Chondrocyte (in vitro differentiated cells): ENCODE data around the gene HNF4A. TPM values are rescaled to one million over a fixed set of nuclear protein-coding genes. Genes with fewer than 3 reads are reported as not detected.

Experiments used
- DNase-seq: peaks from one replicate; pipeline ENCODE4 v3.0.0; 2021; ENCODE audit warnings: mixed read lengths, low spot score
- H3K27ac Mint-ChIP-seq: one replicate; pipeline ENCODE4 v1.8.0; 2021; ENCODE audit warnings: mild to moderate bottlenecking, moderate library complexity, mixed read lengths; ENCODE audit not compliant: unreplicated experiment
- H3K27me3 Mint-ChIP-seq: 2 replicates; pipeline ENCODE4 v1.8.0; 2021; ENCODE audit warnings: low read depth, mixed read lengths
- H3K36me3 Mint-ChIP-seq: 2 replicates; pipeline ENCODE4 v1.8.0; 2021; ENCODE audit warnings: low read depth, mixed read lengths
- H3K4me1 Mint-ChIP-seq: 2 replicates; pipeline ENCODE4 v1.8.0; 2021; ENCODE audit warnings: low read depth, mild to moderate bottlenecking, mixed read lengths
- H3K4me3 Mint-ChIP-seq: one replicate; pipeline ENCODE4 v1.8.0; 2021; ENCODE audit warnings: mild to moderate bottlenecking, moderate library complexity, mixed read lengths; ENCODE audit not compliant: unreplicated experiment
- H3K9me3 Mint-ChIP-seq: 2 replicates; pipeline ENCODE4 v1.8.0; 2021; ENCODE audit warnings: low read depth, mixed read lengths
- CTCF ChIP-seq: fragments of 200-600 bp; sonication (generic); IDR thresholded peaks from 2 replicates; pipeline ENCODE4 v1.5.0; 2021; ENCODE audit warnings: antibody characterized with exemption, mild to moderate bottlenecking, moderate library complexity
- total RNA-seq: library from RNA; stranded (reverse); gene quantifications from 3 replicates; pipeline ENCODE4 v1.2.1, GENCODE V29; 2021

The HNF4A gene
- total RNA-seq, 1 donor from 2014 or later = not detected

GRCh38 chr20:44415833-44416715, 60.6 kb downstream of the HNF4A start:
- H3K27me3 Mint-ChIP-seq = peaks cover 21% of the 10 kb centered on the region
- no peak overlapping the region for H3K4me3 Mint-ChIP-seq
- H3K27ac Mint-ChIP-seq = no peak overlapping the region
- H3K36me3 Mint-ChIP-seq = peaks cover 3% of the 10 kb centered on the region
- TF ChIP-seq CTCF = no peak
- H3K9me3 Mint-ChIP-seq = no peaks in the 10 kb centered on the region
- no peak for DNase-seq
- no peaks in the 10 kb centered on the region for H3K4me1 Mint-ChIP-seq

DNA sequence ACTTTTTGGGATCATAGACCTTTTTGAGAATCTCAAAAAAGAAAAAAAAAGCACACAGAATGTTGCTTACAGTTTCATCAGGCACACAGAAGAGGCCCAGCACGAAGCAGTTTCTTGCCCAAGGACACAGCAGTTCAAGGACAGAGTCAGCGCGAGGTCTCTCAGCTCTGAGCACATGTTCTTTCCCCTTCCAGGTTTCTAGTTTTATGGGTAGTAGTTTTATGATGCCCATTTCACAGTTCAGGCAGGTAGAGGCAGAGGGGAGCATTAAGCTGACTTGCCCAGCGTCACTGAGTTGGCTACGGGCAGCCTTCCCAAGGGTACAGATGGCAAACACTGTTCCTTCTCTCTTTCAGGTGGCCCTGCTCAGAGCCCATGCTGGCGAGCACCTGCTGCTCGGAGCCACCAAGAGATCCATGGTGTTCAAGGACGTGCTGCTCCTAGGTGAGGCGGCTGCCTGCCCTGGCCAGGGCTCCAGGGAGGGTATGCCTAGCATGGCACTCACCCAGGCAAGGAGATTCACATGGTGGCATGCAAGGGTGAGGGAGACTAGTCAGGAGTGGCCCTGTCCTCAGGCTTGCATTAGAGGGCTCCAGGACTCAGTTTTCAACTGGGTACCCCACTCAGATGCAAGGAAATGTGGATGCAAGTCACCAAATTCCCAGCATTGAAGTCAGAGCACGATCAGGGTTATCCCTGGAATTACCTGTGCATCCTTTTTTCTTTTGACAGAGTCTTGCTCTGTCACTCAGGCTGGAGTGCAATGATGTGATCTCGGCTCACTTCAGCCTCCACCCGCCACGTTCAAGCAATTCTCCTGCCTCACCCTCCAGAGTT, 62.8 kb downstream of the HNF4A start:
- peaks cover 3% of the 10 kb centered on the region for H3K36me3 Mint-ChIP-seq

DNA sequence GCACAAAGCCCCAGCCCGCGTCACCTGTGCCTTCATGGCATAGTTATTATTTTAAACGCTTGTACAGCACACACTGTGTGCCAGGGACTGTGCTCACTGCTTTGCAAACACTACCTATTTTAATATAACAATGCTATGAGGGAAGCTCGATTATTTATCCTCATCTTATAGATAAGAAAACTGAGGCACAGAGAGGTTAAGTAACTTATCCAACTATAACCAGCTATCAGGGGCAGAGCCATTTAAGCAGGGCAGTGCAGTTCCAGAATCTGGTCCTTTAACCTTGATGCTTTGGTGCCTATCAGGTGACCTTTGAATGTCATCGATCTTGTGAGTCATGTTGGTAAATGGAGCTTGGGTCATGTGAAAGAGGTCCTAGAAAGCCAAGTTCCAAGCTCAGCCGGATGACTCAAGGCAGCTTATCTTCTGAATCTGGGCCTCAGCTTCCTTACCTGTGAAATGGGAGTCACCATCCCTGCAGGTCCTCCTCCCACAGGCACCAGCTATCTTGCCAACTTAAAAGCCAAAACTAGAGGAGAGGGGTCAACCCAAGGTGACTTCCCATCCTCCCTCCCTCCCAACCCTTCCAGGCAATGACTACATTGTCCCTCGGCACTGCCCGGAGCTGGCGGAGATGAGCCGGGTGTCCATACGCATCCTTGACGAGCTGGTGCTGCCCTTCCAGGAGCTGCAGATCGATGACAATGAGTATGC, 63.8 kb downstream of the HNF4A start:
- no peak for DNase-seq
- Mint-ChIP-seq H3K4me3 (no peak overlapping the region), H3K27me3 (peaks cover 22% of the 10 kb centered on the region), H3K4me1 (no peaks in the 10 kb centered on the region), H3K9me3 (no peaks in the 10 kb centered on the region), H3K36me3 (peaks cover 3% of the 10 kb centered on the region), H3K27ac (no peak overlapping the region)
- TF ChIP-seq CTCF = no peak

More for the DNA sequence above, 62.8 kb downstream of the HNF4A start:
- DNase-seq = no peak
- no peak for TF ChIP-seq CTCF
- peaks cover 22% of the 10 kb centered on the region for H3K27me3 Mint-ChIP-seq
- H3K9me3 Mint-ChIP-seq = no peaks in the 10 kb centered on the region
- no peaks in the 10 kb centered on the region for H3K4me1 Mint-ChIP-seq
- no peak overlapping the region for H3K4me3 Mint-ChIP-seq
- H3K27ac Mint-ChIP-seq = no peak overlapping the region

- no peak overlapping the region for H3K4me3 Mint-ChIP-seq
- no peaks in the 10 kb centered on the region for H3K4me1 Mint-ChIP-seq
- no peaks in the 10 kb centered on the region for H3K9me3 Mint-ChIP-seq
- no peak for TF ChIP-seq CTCF
- DNase-seq = no peak
- no peak overlapping the region for H3K27ac Mint-ChIP-seq
- H3K27me3 Mint-ChIP-seq = peaks cover 21% of the 10 kb centered on the region
- H3K36me3 Mint-ChIP-seq = peaks cover 3% of the 10 kb centered on the region
These were observed 65.0 kb downstream of the HNF4A start for GRCh38 chr20:44420497-44420896.

DNA sequence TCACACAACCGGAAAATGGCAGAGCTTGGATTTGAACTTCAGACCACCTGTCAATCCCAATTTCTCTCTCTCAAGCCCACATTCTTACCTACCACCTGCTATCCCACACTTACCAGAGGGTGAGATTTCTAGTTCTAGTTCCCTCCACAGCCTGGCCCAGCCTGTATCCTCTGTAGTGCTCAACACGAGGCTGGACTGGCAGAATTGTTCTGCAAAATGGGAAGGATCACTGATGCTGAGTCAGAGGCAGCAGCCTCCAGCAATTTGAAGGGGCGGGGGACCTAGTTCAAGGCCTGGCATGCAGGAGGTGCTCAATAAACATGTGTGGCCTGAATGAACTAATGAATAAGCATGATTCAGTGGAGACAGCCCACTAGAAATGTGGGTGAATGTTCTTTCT, 66.6 kb downstream of the HNF4A start:
- no peak for TF ChIP-seq CTCF
- DNase-seq = no peak
- peaks cover 10% of the 10 kb centered on the region for H3K27me3 Mint-ChIP-seq
- no peaks in the 10 kb centered on the region for H3K36me3 Mint-ChIP-seq
- no peak overlapping the region for H3K27ac Mint-ChIP-seq
- no peaks in the 10 kb centered on the region for H3K4me1 Mint-ChIP-seq
- H3K9me3 Mint-ChIP-seq = no peaks in the 10 kb centered on the region
- no peak overlapping the region for H3K4me3 Mint-ChIP-seq
